ENCODE results near the gene GLRA3.
"Not testable (repeated sequence)": the region's sequence is repeated elsewhere in the genome, so short reads cannot be mapped to it uniquely, and the experiment has no call there.

Gene GLRA3

GRCh38 chr4:174810834-174811233 is 18.2 kb downstream of the GLRA3 start:
- DNase-seq (ENCODE audit: low spot score) = no peak

- DNase-seq (ENCODE audit: low spot score) = no peak
Measured at GRCh38 chr4:174808836-174809235, 20.2 kb downstream of the GLRA3 start.

GRCh38 chr4:174808119-174808518 is 20.9 kb downstream of the GLRA3 start:
- DNase-seq (ENCODE audit: low spot score) = no peak

DNA sequence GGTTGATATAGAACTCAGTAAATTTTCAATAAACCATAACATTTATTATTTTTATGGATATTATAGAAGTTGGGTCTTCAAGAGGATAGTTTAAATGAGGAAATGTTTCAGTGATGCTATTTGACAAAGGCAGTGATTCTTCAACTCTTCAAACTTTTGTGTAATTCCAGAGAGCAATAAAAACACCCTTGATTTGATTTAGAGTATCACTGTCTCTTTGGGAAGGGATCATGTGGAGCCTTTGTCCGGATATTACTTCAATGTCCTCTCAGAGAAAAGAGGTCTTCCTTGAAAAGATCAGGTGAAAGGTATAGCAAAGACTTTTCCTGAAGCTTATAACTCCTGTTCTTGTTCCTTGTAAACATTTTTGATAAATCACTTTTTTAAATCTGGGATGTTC is 23.3 kb downstream of the GLRA3 start:
- DNase-seq (ENCODE audit: low spot score) = no peak

GRCh38 chr4:174794543-174795094 is 34.4 kb downstream of the GLRA3 start:
- DNase-seq (ENCODE audit: low spot score) = no peak

DNA sequence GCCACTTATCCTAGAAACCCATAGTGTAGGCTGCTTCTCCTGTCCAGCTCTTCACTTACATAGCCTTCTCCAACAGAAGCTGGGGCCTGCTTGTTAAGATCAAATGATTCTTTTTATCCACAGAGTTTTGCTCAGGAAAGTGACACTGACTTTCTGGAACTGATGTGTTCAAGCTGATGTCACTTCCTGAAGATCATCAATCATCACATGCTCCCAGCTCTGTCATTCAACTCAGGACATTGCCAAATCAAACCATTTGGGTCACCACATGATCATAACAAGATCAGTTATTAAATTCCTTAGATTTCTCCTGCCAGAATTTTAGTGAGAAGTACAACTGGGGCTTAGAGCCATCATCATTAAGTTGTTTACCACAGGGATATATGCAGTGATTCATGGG is 39.4 kb downstream of the GLRA3 start:
- no peak for DNase-seq (ENCODE audit: low spot score)

DNA sequence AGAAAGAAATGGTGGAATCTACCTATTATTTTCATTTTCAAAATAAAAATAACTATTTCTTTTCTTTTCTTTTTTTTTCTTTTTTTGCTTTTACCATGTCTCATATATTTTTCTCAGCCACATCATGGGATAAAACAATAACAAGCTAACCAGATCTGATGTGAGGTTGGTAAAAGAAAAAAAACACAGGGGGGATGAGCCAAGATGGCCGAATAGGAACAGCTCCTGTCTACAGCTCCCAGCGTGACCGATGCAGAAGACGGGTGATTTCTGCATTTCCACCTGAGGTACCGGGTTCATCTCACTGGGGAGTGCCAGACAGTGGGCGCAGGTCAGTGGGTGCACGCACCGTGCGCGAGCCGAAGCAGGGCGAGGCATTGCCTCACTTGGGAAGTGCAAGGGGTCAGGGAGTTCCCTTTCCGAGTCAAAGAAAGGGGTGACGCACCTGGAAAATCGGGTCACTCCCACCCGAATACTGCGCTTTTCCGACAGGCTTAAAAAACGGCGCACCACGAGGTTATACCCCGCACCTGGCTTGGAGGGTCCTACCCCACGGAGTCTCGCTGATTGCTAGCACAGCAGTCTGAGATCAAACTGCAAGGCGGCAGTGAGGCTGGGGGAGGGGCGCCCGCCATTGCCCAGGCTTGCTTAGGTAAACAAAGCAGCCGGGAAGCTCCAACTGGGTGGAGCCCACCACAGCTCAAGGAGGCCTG is 50.6 kb downstream of the GLRA3 start:
- DNase-seq (ENCODE audit: low spot score) = not testable (repeated sequence)

GRCh38 chr4:174775366-174775765 is 53.7 kb downstream of the GLRA3 start:
- no peak for DNase-seq (ENCODE audit: low spot score)

DNA sequence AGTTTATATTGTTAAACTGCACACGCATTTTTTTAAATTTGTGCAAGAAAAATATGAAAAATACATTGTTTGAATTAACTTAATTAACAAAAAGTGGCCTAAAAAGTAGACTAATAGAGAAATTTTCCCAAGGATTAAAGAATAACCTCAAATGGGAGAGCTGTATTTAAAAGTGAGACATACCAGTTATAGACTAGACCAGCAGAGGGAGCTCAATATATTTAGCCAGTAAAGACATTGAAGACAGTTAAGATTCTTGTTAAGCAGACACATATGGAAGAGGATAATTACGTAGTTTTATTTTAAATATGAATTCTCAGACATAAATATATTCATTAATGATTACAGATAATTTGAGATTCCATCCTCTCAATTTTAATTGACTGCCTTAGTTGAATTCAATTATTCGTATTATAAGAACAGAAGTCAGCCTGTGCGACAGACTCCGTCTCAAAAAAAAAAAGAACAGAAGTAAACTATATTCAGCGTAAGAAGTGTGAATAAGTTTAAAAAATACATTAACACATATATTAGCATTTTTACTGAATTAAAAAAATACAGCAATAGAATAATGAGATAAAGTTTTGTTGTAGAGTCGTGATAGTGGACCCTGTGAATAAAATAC is 64.8 kb downstream of the GLRA3 start:
- DNase-seq (ENCODE audit: low spot score) = peak; percentile 10

- DNase-seq (ENCODE audit: low spot score) = no peak
Measured at GRCh38 chr4:174763454-174764104, 65.5 kb downstream of the GLRA3 start.

DNA sequence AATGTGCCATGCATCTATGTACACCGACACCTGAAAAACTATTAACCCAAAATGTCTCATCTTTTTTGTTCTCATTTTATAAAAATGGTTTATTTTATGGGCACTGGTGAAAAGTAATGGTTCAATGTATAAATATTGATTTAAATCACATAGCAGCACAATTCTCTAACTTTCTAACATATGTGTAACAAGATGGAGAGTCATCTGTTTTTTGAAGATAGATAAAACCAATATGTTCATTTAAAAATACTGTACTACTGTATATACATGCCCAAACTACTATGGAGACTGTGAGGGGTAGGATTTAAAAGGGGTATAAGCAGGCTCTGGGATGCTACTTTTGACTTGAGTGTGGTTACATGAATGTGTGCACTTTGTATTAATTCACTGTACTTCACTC is 67.6 kb downstream of the GLRA3 start:
- no peak for DNase-seq (ENCODE audit: low spot score)

DNA sequence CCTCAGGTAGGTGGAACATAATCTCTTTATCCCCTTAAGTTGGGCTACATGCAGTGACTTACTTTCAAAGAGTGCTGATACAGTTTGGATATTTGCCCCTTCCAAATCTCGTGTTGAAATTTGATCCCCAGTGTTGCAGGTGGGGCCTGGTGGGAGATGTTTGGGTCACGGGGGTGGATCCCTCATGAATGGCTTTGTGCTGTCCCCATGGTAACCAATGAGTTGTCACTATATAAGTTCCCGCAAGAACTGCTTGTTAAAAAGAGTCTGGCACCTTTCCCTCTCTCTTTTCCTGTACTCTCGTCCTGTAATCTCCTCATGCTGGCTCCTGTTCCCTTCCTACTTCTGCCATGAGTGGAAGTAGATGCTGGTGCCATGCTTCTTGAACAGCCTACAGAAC is 71.3 kb downstream of the GLRA3 start:
- no peak for DNase-seq (ENCODE audit: low spot score)

- DNase-seq (ENCODE audit: low spot score) = no peak
Measured at GRCh38 chr4:174753021-174753420, 76.0 kb downstream of the GLRA3 start.

GRCh38 chr4:174752026-174752425 is 77.0 kb downstream of the GLRA3 start:
- DNase-seq (ENCODE audit: low spot score) = no peak

DNA sequence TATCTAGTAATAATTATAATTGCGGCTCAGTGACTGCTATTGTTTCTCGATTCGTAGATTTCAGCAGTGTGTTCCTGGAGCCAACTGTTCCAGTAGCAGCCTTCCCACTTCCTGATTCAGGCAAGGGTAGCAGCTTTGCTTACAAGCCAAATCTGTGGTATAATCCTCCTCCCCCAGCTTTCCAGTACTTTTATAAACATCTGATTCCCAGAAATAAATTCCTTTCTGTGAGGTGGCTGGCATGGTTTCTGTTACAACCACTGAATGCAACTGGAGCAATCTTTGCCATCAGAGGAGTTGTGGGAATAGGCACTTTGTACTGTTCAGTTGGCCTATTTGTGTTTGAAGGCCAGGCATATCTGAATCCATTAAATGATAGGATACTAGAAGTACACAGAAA is 80.0 kb downstream of the GLRA3 start:
- DNase-seq (ENCODE audit: low spot score) = no peak

DNA sequence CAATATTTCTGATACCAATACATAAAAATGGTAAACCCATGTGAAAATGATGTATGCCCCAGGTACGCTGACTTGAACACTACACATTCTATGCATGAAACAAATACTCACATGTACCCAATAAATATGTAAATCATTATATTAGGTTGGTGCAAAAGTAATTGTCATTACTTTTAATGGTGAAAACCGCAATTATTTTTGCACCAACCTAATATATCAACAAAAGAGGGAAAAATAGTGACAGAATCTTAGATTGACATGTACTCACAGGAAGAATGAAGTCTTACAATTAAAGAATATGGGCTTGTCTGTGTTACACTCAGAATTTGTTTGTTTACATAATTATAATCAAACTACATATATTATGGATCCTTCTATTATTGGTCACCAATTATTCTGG is 82.3 kb downstream of the GLRA3 start:
- DNase-seq (ENCODE audit: low spot score) = no peak

DNA sequence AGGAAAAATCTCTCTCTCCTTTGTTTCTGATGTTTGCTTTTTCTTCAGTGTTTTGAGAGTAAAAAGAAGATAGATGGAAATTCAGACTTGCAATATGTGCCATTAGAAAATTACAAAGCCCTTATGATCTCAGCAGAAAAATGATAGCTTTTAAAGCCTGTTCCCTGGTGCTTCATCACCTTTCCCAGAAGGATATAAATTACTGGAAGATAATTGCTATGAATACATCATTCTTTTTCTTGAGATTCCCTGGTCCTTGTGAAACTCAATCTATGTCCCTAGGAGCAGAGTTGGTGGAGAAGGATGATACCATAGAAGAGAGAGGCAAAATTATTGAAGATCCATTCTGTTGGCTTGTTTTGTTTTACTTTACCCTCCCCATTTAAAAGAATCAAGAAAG is 86.5 kb downstream of the GLRA3 start:
- no peak for DNase-seq (ENCODE audit: low spot score)

DNA sequence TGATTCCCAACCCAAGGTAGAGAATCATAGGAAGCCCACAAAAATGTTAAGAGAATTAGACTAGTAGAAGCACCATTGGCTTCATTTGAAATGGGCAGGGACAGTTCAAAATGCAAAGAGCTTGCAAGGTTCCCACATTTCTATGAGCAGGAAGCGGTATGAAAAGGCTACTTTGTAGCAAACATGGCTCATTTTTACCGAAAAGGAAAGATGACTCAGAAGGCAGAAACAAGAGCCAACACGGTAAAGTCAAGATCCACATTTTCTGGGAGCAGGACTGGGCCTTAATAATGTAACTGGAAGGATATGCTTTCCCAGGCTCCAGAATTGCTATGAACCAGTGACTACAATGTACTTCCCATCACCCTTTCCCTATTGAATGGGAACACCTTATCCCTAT is 89.5 kb downstream of the GLRA3 start:
- no peak for DNase-seq (ENCODE audit: low spot score)

DNA sequence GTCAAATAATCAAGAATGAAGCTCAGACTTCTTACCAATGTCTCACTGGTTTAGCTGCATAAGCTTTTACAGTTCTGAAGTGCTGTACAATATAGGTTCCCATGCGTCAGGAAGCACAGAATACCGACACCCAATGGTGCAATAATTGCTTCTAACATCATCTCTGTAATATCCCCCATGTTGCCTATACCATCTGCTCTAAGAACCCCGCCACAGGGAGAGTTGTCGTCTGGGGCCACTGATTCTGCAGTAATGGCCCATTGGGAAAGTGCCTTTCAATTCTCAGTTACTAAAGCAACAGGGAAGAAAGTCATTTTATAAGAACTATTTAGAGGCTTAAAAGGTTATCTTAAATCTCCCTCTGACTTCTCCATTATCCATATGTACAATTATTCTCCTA is 94.9 kb downstream of the GLRA3 start:
- DNase-seq (ENCODE audit: low spot score) = no peak

- no peak for DNase-seq (ENCODE audit: low spot score)
Measured at GRCh38 chr4:174717828-174718227, 111.2 kb downstream of the GLRA3 start.

GRCh38 chr4:174716986-174717770 is 111.9 kb downstream of the GLRA3 start:
- no peak for DNase-seq (ENCODE audit: low spot score)

Measured in germinal center (tissue), 1 donor.